ENCODE measurements around the gene USP6. TPM values are rescaled to one million over a fixed set of nuclear protein-coding genes. Genes with fewer than 3 reads are reported as not detected.
"Not testable (repeated sequence)": the region's sequence is repeated elsewhere in the genome, so short reads cannot be mapped to it uniquely, and the experiment has no call there.

The USP6 gene
- total and polyA plus RNA-seq, 2 of the 4 experiments (the other 2 are of a cell fraction) = 0.02 TPM; not detected in 1

DNA sequence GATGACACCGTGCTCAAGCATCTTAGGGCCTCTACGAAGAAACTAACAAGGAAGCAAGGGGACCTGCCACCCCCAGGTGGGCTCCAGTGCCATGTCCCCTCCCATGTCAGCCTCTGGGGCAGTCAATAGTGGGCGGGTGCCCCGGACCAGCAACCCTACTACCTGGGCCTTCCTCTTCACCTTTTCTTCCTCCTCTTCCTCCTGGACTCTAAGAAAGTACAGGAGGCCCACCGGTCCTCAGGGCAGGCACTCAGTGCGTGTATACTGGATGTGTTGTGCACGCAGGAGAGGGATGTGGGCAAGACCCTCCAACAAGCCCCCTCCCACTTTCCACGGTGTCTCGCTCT, 22.3 kb downstream of the USP6 start:
- H3K27ac ChIP-seq (ENCODE audit: insufficient read depth, low read length); H3K18ac ChIP-seq (ENCODE audit: low read depth, low read length); H2BK20ac ChIP-seq (ENCODE audit: low read depth, low read length); H3K36me3 ChIP-seq (ENCODE audit: control insufficient read depth, insufficient read depth, low read length); in situ Hi-C loops (cut with MboI; ENCODE audit: low sequenced_read_pairs); H4K20me1 ChIP-seq (ENCODE audit: insufficient read depth, low read length); H3K4ac ChIP-seq (ENCODE audit: low read depth, low read length); H3K4me2 ChIP-seq (ENCODE audit: low read depth, low read length); DNase-seq; POLR2A ChIA-PET (ENCODE audit: unreplicated experiment); H3K9ac ChIP-seq (ENCODE audit: low read depth, low read length); dilution Hi-C loops (cut with HindIII; ENCODE audit: low sequenced_read_pairs, unreplicated experiment); H3K9me1 ChIP-seq (ENCODE audit: insufficient read depth, low read length); H2AFZ ChIP-seq (replicated peaks; ENCODE audit: low read length, poor library complexity); H4K8ac ChIP-seq (ENCODE audit: low read depth in 2 of 2, low read length in 2 of 2); H3K4me3 ChIP-seq (ENCODE audit: insufficient read depth, low read depth, low read length); H2BK15ac ChIP-seq (ENCODE audit: low read depth, low read length); H3K4me1 ChIP-seq (ENCODE audit: control insufficient read depth, insufficient read depth, low read length); intact Hi-C loops (cut with micrococcal nuclease); ATAC-seq (ENCODE audit: low read depth); CTCF ChIA-PET; H2AK5ac ChIP-seq (ENCODE audit: low read depth, low read length); H4K5ac ChIP-seq (ENCODE audit: low read depth, low read length); H3K23ac ChIP-seq (ENCODE audit: low read depth, low read length); H3K9me3 ChIP-seq (ENCODE audit: control insufficient read depth, insufficient read depth, low read length); H3K14ac ChIP-seq (replicated peaks; ENCODE audit: low read depth, low read length); H4K91ac ChIP-seq (ENCODE audit: insufficient read depth, low read depth, low read length); H2AK9ac ChIP-seq (replicated peaks; ENCODE audit: low read depth, low read length, poor library complexity); H3K56ac ChIP-seq (ENCODE audit: extremely low read depth, insufficient read depth, low read length); H2BK120ac ChIP-seq (ENCODE audit: low read depth, low read length); H2BK5ac ChIP-seq (ENCODE audit: low read depth, low read length, poor library complexity, severe bottlenecking); H3K79me1 ChIP-seq (ENCODE audit: low read depth in 1 of 2, low read length in 2 of 2); H3K27me3 ChIP-seq (ENCODE audit: control insufficient read depth, insufficient read depth, low read length); BruUV-seq (replicated peaks): not testable (repeated sequence)
- WGBS, 2 experiments (ENCODE audit: extremely low coverage in 2 of 2, insufficient read length in 1 of 2) = 94% methylated on average over 3 of the region's 9 CpGs; no CpG with 5 or more reads in 1 of the 2 experiments

Measured in IMR-90 (cell line).